Body of pancreas (tissue), 4 donors: ENCODE results near the gene PDE4D. TPM values are rescaled to one million over a fixed set of nuclear protein-coding genes. Genes with fewer than 3 reads are reported as not detected.

Source experiments
- ATAC-seq: fragments of 150-250 bp; one replicate; pipeline ENCODE4 v1.9.1; 2016
- DNase-seq, 4 donors: peaks; one replicate each; pipeline ENCODE4 v3.0.0-alpha.2; 2019
- H3K27ac ChIP-seq, 4 donors: fragments of 200-600 bp; sonication (generic); 1 replicate in 3 of 4; 2 replicates in 1 of 4; pipeline versions ENCODE4 v1.5.1 to v1.6.1; 2016 to 2019; ENCODE audit warnings: mild to moderate bottlenecking in 1 of 4, mixed read lengths in 1 of 4, moderate library complexity in 1 of 4
- H3K27me3 ChIP-seq, 2 donors: fragments of 200-600 bp; sonication (generic); one replicate each; pipeline ENCODE4 v1.6.0; 2016; ENCODE audit warnings: mild to moderate bottlenecking in 1 of 2
- H3K36me3 ChIP-seq, 2 donors: fragments of 200-600 bp; sonication (generic); replicated peaks in 1 of 2; 2 replicates each; pipeline ENCODE4 v1.5.1; 2016; ENCODE audit warnings: low read depth in 2 of 2; ENCODE audit not compliant: insufficient read depth in 1 of 2
- H3K4me1 ChIP-seq: fragments of 200-600 bp; sonication (generic); one replicate; pipeline ENCODE4 v1.6.0; 2016
- H3K4me3 ChIP-seq, 2 donors: fragments of 200-600 bp; sonication (generic); 1 replicate in 1 of 2; 2 replicates in 1 of 2; pipeline ENCODE4 v1.5.1; 2016 to 2019
- H3K9me3 ChIP-seq, 3 donors: fragments of 200-600 bp; sonication (generic); 1 replicate in 2 of 3; 2 replicates in 1 of 3; pipeline ENCODE4 v1.5.1; 2016
- POLR2A ChIP-seq, 3 donors: fragments of 450-650 bp; IDR thresholded peaks; one replicate each; pipeline ENCODE4 v1.6.1; 2016; ENCODE audit warnings: antibody characterized with exemption in 3 of 3, mild to moderate bottlenecking in 2 of 3
- WGBS, 2 donors: methylation state at CpG; one replicate each; pipeline ENCODE4 v1.1.5; 2017; 5-methylcytosine and 5-hydroxymethylcytosine counted together
- intact Hi-C: fragments of 100-400 bp; cut with DNase I; formaldehyde crosslinking; loops from one replicate; pipeline ENCODE4 v1.15.1; 2023
- total RNA-seq, 2 donors: library from RNA; depleted of rRNA; stranded (reverse); fragments of >200 nt; gene quantifications; one replicate each; pipeline ENCODE4 v1.1.0, GENCODE V29; 2016
- TF ChIP-seq, protein P1 (sequence below), 7 experiments: fragments of 450-650 bp in 4 of 7; fragments of 200-600 bp in 3 of 7; sonication (generic) in 3 of 7; IDR thresholded peaks; one replicate each; pipeline ENCODE4 v1.5.1; 2016 to 2019; ENCODE audit warnings: antibody characterized with exemption in 7 of 7

Gene PDE4D
- total RNA-seq, 2 donors from 2014 or later = 8.6 to 9.2 TPM

DNA sequence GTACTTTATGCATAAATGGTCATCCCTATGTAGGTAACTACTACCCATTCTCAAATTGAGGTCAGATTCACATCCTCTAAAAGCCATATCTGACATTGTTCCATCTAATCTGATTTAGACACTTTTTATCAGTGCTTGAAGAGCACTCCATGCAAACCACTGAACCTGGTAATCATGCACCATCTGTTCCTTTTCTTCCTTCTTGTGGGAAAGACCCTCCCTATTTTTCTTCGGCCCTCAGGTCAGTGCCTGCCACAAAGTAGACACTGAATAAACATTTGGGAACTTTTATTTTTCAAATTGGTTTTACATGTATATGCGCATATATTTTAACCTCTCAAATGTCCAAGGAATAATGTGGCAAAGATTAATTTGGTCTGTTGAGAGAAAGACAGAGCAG is 26.0 kb upstream of the PDE4D start:
- no peaks in the 10 kb centered on the region for H3K4me1 ChIP-seq
- H3K4me3 ChIP-seq = no peak overlapping the region
- ATAC-seq (no peak), DNase-seq (no peak)
- H3K27ac ChIP-seq = no peak overlapping the region
- no peaks in the 10 kb centered on the region for H3K36me3 ChIP-seq
- TF ChIP-seq POLR2A (IDR thresholded peaks at IDR 0.05) = no peak
- TF ChIP-seq, protein P1, sequence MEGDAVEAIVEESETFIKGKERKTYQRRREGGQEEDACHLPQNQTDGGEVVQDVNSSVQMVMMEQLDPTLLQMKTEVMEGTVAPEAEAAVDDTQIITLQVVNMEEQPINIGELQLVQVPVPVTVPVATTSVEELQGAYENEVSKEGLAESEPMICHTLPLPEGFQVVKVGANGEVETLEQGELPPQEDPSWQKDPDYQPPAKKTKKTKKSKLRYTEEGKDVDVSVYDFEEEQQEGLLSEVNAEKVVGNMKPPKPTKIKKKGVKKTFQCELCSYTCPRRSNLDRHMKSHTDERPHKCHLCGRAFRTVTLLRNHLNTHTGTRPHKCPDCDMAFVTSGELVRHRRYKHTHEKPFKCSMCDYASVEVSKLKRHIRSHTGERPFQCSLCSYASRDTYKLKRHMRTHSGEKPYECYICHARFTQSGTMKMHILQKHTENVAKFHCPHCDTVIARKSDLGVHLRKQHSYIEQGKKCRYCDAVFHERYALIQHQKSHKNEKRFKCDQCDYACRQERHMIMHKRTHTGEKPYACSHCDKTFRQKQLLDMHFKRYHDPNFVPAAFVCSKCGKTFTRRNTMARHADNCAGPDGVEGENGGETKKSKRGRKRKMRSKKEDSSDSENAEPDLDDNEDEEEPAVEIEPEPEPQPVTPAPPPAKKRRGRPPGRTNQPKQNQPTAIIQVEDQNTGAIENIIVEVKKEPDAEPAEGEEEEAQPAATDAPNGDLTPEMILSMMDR (IDR thresholded peaks at IDR 0.05) = no peak
- intact Hi-C loops = no loop called here
- H3K9me3 ChIP-seq = no peaks in the 10 kb centered on the region
- no peaks in the 10 kb centered on the region for H3K27me3 ChIP-seq
- WGBS, 2 donors = 68 to 91% methylated on average over 2 of the region's 2 CpGs

DNA sequence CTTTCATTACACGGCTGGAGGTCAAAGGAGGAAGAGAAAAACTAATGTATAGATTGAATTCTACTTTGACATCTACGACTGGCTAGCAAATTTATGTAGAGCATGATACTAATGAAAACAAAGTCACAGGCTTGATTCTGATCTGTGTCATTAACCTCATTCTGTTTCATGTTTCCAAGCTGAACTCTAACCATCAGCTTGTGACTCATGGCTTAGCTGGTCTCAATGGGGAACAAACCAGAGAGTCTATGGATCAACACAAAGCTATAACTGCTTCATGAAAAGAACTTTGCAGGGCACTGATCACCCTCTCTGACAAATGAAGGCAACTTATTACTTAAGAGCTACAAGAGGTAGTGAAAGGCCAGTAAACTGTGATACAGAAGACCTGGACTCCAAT is 23.6 kb upstream of the PDE4D start:
- H3K4me1 ChIP-seq = no peaks in the 10 kb centered on the region
- intact Hi-C loops = no loop called here
- DNase-seq = no peak
- H3K4me3 ChIP-seq = no peak overlapping the region
- WGBS, 2 donors = 66 to 82% methylated on average over 2 of the region's 2 CpGs
- TF ChIP-seq, protein P1 (IDR thresholded peaks at IDR 0.05) = no peak
- TF ChIP-seq POLR2A (IDR thresholded peaks at IDR 0.05) = no peak
- H3K36me3 ChIP-seq = no peaks in the 10 kb centered on the region
- no peak overlapping the region for H3K27ac ChIP-seq
- no peak for ATAC-seq
- H3K9me3 ChIP-seq = no peaks in the 10 kb centered on the region
- no peaks in the 10 kb centered on the region for H3K27me3 ChIP-seq

- intact Hi-C loops = no loop called here
- Histone ChIP-seq H3K4me1 (no peaks in the 10 kb centered on the region), H3K36me3 (no peaks in the 10 kb centered on the region), H3K27ac (no peak overlapping the region), H3K9me3 (no peaks in the 10 kb centered on the region), H3K27me3 (no peaks in the 10 kb centered on the region), H3K4me3 (no peak overlapping the region)
- TF ChIP-seq, protein P1 (IDR thresholded peaks at IDR 0.05) = no peak
- TF ChIP-seq POLR2A (IDR thresholded peaks at IDR 0.05) = no peak
- no peak for DNase-seq
- 75 to 86% methylated on average over 3 of the region's 3 CpGs for WGBS, 2 donors
- ATAC-seq = no peak
Measured at GRCh38 chr5:59905188-59905587, 11.7 kb upstream of the PDE4D start.

DNA sequence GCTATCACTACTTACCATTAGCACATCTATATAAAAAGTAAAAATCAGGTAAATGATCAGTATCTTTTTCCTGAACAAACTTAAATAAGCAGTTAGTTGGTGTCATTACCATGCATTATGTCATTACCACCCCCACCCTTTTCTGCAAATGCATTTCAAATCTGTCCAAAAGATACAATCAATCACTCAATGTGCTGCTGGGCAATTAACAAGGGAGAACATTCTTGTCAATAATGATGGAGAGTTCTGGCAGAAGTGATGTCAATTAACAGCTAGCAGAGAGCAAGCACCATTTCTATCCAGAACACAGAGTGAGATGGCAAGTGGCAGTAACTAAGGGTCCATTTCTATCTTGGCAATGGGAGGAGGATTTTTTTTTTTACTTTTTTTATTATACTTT is 3.5 kb upstream of the PDE4D start:
- H3K27me3 ChIP-seq = peaks cover 0 to 7% of the 10 kb centered on the region in 2 donors
- intact Hi-C loops = no loop called here
- no peaks in the 10 kb centered on the region for H3K36me3 ChIP-seq
- H3K4me3 ChIP-seq = no peak overlapping the region
- DNase-seq (no peak), ATAC-seq (no peak)
- no peaks in the 10 kb centered on the region for H3K9me3 ChIP-seq
- TF ChIP-seq POLR2A (IDR thresholded peaks at IDR 0.05) = no peak
- TF ChIP-seq, protein P1 (IDR thresholded peaks at IDR 0.05) = no peak
- peaks cover 10% of the 10 kb centered on the region for H3K4me1 ChIP-seq
- H3K27ac ChIP-seq = no peak overlapping the region

GRCh38 chr5:59891962-59892643 is 1.4 kb downstream of the PDE4D start:
- Histone ChIP-seq H3K4me1 (peaks cover 10% of the 10 kb centered on the region), H3K27me3 (peaks cover 0 to 12% of the 10 kb centered on the region in 2 donors), H3K9me3 (no peaks in the 10 kb centered on the region), H3K36me3 (no peaks in the 10 kb centered on the region), H3K27ac (no peak overlapping the region), H3K4me3 (no peak overlapping the region)
- no peak for DNase-seq
- intact Hi-C loops = no loop called here
- WGBS, 2 donors = 8 to 18% methylated on average over 22 of the region's 22 CpGs
- no peak for ATAC-seq
- no peak for TF ChIP-seq POLR2A (IDR thresholded peaks at IDR 0.05)
- TF ChIP-seq, protein P1 (IDR thresholded peaks at IDR 0.05) = no peak
